SKM-1 treated with dmso at 0.1 percent for 144 hours (cell line): ENCODE results near the gene PGBD5.

Experiments used
- DNase-seq: peaks from one replicate; lab custom pipeline; 2025; ENCODE audit not compliant: unreplicated experiment; lab: John Stamatoyannopoulos, UW

PGBD5 gene

GRCh38 chr1:230307213-230307612 is 118.9 kb downstream of the PGBD5 start:
- DNase-seq = no peak

DNA sequence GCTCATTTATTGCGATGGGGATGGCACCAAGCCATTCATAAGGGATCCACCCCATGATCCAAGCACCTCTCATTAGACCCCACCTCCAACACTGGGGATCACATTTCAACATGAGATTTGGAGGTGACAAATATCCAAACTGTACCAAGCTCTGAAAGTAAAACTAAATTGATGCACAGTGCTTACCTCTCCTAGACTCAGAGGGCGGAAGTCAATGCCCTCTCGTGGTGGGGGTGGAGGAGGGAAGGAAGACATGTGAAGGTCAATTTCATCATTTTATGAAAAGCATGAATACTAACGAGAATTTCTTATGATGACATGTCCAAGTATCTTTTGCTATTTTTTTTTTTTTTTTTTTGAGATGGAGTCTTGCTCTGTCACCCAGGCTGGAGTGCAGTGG is 120.0 kb downstream of the PGBD5 start:
- no peak for DNase-seq

- no peak for DNase-seq
Measured at GRCh38 chr1:230303822-230304221, 122.3 kb downstream of the PGBD5 start.

DNA sequence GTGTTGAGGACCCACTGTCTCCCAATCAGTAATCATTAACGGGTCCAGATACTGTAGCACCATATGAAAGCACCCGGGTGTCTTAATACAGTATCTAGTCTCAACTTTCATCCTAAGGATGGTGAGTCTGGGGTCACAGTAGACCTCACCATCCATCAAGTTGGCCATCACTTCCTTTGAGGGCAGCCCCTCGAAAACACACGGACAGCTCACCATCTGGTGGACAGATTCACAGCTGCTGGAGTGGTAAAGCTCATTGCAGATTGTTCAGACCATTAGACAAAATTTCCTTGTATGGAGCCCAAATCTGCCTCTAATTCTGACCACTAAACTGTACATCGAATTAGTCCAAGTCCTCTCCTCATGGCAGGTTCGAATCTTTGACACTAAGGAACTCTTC is 123.1 kb downstream of the PGBD5 start:
- no peak for DNase-seq

DNA sequence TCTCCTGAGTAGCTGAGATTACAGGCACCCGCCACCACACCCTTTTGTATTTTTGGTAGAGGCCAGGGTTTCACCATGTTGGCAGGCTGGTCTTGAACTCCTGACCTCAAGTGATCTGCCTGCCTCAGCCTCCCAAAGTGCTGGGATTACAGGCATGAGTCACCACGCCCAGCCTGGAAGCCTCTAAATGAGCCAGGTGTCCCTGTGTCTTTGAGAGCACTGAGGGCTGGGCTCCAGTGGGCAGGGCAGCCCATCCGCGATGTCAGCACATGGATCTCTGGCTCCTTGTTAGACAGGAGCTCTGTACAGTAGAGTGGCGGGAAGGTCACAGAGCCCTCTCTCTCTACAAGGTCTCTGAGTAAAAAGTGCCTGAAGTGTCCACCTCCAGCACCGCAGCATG is 124.3 kb downstream of the PGBD5 start:
- no peak for DNase-seq

- no peak for DNase-seq
Measured at GRCh38 chr1:230301322-230301721, 124.8 kb downstream of the PGBD5 start.

DNA sequence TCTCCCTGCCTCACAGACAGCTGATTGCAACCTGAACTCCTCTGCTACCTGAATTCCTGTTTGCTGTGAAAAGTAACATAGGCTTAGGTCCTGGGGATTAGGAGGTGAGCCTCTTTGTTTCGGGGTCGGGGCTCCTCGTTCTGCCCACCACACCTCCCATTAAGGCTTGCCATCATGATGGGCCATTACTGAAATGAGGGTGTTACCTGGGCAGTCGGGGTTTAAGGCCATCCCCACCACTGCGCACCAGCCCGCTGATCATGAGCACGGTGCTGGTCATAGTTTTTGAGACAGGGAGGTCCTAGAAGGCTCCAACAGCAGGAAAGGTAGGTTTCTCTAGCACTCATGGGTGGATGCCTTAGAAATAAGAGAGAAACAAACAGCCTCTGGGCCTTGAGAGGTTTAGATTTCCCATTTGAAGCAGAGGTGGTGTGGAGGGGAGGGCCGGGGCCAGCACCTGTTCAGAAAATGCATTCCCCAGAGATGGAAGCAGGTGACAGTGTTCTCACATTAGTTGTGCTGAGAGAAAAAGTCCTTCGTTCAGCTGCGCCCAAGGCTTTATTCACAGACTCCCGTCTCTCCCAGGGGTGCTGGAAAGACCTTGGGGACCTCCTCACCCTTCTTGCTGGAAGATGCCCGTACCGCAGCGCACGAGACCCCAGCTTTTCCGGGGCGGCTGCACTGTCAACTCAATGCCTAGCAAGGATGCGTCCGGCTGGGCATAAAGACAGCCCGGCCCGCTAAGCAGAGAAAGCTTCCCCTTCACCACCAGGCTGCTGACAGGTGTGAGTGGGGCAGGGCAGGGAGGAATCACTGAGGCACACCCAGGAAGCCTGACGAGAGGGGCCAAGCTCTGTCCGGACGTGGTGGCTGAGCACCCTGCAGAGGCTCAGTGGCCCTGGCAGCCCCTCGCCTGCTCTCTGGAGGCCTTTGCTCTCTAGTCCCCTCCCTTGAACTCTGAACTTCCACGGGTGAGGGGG is 125.5 kb downstream of the PGBD5 start:
- no peak for DNase-seq

- DNase-seq = no peak
Measured at GRCh38 chr1:230299191-230300006, 126.7 kb downstream of the PGBD5 start.

- DNase-seq = no peak
Measured at GRCh38 chr1:230295367-230295766, 130.8 kb downstream of the PGBD5 start.

- DNase-seq = no peak
Measured at GRCh38 chr1:230293390-230293700, 132.8 kb downstream of the PGBD5 start.

DNA sequence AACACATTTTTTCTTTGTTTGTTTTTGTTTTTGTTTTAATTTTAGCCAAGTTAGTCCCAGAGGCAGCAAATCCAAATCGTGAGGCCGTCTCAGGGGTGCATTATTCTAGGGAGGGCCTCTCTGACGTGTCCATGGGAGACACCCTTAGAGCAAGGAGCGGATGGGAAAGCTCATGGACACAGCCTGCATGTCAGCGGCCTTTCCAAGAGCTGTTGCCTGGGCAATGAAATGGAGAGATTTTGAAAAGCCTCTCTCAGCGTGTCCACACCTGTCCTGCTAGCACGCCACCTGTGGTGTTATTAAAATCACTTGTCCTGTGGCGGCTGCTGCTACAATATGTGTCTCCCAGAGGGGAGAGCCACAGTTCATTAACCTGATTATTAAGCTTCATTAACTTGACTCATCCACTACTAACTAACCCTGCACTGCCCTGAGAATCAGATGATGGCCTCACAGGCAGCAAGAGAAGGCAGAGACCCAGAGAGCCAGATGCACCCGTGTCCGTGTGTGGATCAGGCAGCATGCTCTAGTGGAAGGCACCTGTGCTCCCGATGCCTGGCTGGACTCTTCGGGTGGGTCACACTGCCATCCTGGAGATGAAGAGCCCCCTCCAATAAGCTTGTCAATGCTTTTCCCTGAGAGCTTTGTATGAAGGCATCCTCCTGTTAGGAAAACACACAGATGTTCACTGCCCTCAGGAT is 133.3 kb downstream of the PGBD5 start:
- DNase-seq = no peak

DNA sequence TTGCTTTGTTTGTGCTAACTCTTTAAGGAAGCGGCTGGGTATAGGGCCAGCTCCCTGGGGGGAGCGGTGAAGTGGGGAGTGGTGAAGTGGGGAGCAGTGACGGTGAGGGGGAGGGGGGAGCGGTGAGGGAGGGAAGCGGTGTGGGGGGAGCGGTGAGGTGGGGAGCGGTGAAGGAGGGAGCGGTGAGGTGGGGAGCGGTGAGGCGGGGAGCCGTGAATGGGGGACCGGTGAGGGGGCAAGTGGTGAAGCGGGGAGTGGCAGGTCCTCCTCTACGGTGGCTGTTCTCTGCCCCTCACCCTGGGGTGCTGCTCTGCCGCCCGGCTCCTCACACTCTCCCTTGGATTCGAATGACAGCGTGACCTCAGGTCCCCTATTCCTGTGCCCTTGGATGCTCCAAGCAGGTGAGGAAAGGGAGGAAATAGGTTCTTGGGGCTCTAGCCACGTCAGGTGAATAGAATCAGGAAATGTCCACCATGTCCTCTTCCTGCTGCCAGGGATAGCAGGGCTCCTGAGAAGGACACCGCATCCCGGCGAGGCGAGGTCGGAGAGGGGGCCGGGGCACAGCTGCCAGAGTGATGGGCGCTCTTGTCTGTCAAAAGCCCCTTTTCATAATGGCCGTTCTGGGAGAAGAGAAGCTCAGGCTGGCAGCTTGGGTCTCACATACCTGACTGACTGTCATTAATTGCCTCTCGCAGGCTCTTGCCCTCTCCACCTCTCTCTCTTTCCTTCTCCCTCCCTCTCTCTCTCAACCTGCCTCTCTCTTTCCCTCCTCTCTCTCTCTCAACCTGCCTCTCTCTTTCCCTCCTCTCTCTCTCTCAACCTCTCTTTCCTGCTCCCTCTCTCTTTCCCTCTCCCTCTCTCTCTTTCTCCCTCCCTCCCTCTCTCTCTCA is 134.2 kb downstream of the PGBD5 start:
- DNase-seq = no peak

GRCh38 chr1:230289350-230289644 is 136.8 kb downstream of the PGBD5 start:
- DNase-seq = no peak

GRCh38 chr1:230288641-230289349 is 137.3 kb downstream of the PGBD5 start:
- DNase-seq = no peak

DNA sequence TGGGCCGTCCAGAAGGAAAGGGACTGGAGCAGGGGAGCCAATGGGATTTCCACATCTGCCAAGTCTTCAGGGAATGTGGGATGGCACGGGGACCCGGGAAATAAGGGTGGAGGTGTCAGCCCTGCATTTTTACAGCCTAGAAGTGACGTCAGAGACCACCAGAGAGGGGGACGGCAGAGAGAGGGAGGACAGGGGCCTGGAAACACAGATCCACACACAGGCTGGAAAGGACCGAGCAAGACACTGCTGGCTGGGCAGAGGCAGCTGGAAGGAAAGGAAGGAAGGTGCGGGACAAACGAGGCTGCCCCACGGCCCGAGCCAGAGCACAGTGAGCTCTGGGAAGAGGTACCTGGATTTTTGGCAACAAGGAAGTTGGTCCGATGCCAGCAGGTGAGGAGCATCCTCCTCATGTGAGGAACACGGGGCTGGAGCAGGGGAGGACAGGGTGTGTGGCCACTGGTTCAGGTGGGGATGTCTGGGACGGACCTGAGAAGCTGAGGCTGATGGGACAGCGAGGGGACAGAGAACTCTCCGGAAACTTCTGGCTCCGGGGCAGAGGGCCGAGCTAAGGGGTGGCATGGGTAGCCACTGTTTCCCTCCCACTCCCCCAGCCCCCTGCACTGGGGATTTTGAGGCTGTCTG is 138.3 kb downstream of the PGBD5 start:
- no peak for DNase-seq

GRCh38 chr1:230286890-230287269 is 139.3 kb downstream of the PGBD5 start:
- no peak for DNase-seq

DNA sequence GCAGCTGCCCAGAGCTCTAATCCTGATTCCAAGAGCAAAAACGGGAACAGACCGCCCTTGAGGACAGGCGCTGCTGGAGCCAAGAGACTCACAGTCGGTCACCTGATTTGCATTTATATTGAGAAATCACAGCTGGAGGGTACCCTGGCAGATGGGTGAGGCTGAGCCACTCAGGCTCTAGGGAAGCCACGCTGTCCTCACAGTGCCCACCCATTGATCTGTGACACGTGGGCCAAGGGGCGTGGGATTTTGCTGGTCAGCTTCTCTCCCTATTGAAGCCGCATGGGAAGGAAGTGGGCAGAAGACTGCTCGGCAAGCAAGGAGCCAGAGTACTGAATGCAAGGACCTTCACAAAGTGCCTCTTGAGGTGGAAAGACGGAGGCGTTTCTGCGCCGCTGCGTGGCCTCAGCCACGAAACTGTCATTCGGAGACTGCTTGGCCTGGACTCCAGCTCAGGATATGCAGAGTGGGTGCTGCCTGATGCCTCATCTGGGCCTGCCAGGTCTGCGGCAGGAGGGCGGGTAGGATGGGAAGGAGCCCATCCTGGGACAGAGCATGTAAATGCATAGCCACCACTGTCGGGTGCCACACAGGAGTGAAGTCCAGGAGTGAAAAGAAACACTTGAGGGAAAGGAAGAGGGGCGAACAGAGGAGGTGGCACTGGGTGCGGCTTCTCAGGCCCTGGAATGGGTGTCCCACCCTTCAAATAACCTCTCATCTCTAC is 139.8 kb downstream of the PGBD5 start:
- DNase-seq = no peak

GRCh38 chr1:230285351-230285750 is 140.8 kb downstream of the PGBD5 start:
- no peak for DNase-seq

GRCh38 chr1:230284891-230285290 is 141.2 kb downstream of the PGBD5 start:
- DNase-seq = no peak
